WTC11 (cell line): ENCODE measurements around the gene DSN1. TPM values are rescaled to one million over a fixed set of nuclear protein-coding genes. Genes with fewer than 3 reads are reported as not detected.

Experiments used
- ATAC-seq: fragments of 200-7000 bp; cut with Tn5 transposase; 2 replicates; pipeline ENCODE4 v1.10.0; 2021; ENCODE audit warnings: mild to moderate bottlenecking, moderate library complexity
- Bru-seq: library from RNA; stranded (reverse); fragments of 400-500 nt; gene quantifications from one replicate; lab custom pipeline; 2021; lab: Mats Ljungman, UMichigan
- CTCF ChIA-PET: fragments of 300-600 bp; sonication (Branson Sonifier 250); formaldehyde crosslinking; loops from one replicate; lab custom pipeline; 2021; ENCODE audit warnings: antibody characterized with exemption; lab: Charles Lee
- POLR2A ChIA-PET: fragments of 350-600 bp; sonication (Branson Sonifier 250); formaldehyde crosslinking; loops from one replicate; lab custom pipeline; 2021; ENCODE audit warnings: antibody characterized with exemption; lab: Charles Lee
- DNase-seq: peaks from one replicate; pipeline ENCODE4 v3.0.0; 2021; ENCODE audit warnings: low spot score
- H3K27ac Mint-ChIP-seq: 2 replicates; pipeline ENCODE4 v1.8.0; 2021; ENCODE audit warnings: mixed read lengths
- H3K27me3 Mint-ChIP-seq: 2 replicates; pipeline ENCODE4 v1.8.0; 2021; ENCODE audit warnings: low read depth, mild to moderate bottlenecking, moderate library complexity, mixed read lengths
- H3K36me3 Mint-ChIP-seq: 2 replicates; pipeline ENCODE4 v1.8.0; 2021; ENCODE audit warnings: mixed read lengths
- H3K4me1 Mint-ChIP-seq: 2 replicates; pipeline ENCODE4 v1.8.0; 2022; ENCODE audit warnings: mixed read lengths
- H3K4me3 Mint-ChIP-seq: 2 replicates; pipeline ENCODE4 v1.8.0; 2021; ENCODE audit warnings: mild to moderate bottlenecking, moderate library complexity, mixed read lengths
- H3K9me3 Mint-ChIP-seq: 2 replicates; pipeline ENCODE4 v1.8.0; 2021; ENCODE audit warnings: mixed read lengths
- CBFB ChIP-seq: sonication (generic); formaldehyde crosslinking; IDR thresholded peaks from 2 replicates; pipeline ENCODE4 v1.8.1; 2022; ENCODE audit warnings: mild to moderate bottlenecking, low read depth, missing genetic modification reagents
- CREB1 ChIP-seq: sonication (generic); formaldehyde crosslinking; IDR thresholded peaks from 2 replicates; pipeline ENCODE4 v1.8.0; 2023; ENCODE audit warnings: mild to moderate bottlenecking, missing genetic modification reagents
- ELF4 ChIP-seq: sonication (generic); formaldehyde crosslinking; IDR thresholded peaks from 2 replicates; pipeline ENCODE4 v1.8.1; 2022; ENCODE audit warnings: low read depth, mild to moderate bottlenecking, moderate library complexity, missing genetic modification reagents
- EMX1 ChIP-seq: fragments of 250-450 bp; sonication (Bioruptor Pico); IDR thresholded peaks from 2 replicates; pipeline ENCODE4 v1.8.0; 2021; ENCODE audit warnings: mild to moderate bottlenecking
- JUN ChIP-seq: sonication (generic); formaldehyde crosslinking; IDR thresholded peaks from 2 replicates; pipeline ENCODE4 v1.8.0; 2023; ENCODE audit warnings: mild to moderate bottlenecking, missing genetic modification reagents
- MYBL2 ChIP-seq: sonication (generic); formaldehyde crosslinking; IDR thresholded peaks from 2 replicates; pipeline ENCODE4 v1.8.1; 2023; ENCODE audit warnings: mild to moderate bottlenecking, moderate library complexity, missing genetic modification reagents
- NFYB ChIP-seq: sonication (generic); formaldehyde crosslinking; conservative IDR thresholded peaks from 2 replicates; pipeline ENCODE4 v1.8.0; 2022; ENCODE audit warnings: low read depth, missing genetic modification reagents
- NR2C2 ChIP-seq: sonication (generic); formaldehyde crosslinking; IDR thresholded peaks from 2 replicates; pipeline ENCODE4 v1.8.0; 2022; ENCODE audit warnings: mild to moderate bottlenecking, missing genetic modification reagents
- PRRX2 ChIP-seq: fragments of 250-450 bp; sonication (Bioruptor Pico); IDR thresholded peaks from 2 replicates; pipeline ENCODE4 v1.8.0; 2021; ENCODE audit warnings: mild to moderate bottlenecking
- RORB ChIP-seq: fragments of 250-450 bp; sonication (Bioruptor Pico); IDR thresholded peaks from 2 replicates; pipeline ENCODE4 v1.9.0; 2021; ENCODE audit warnings: mild to moderate bottlenecking
- TEAD4 ChIP-seq: sonication (generic); formaldehyde crosslinking; IDR thresholded peaks from 2 replicates; pipeline ENCODE4 v1.8.0; 2022; ENCODE audit warnings: mild to moderate bottlenecking, missing genetic modification reagents
- ZNF121 ChIP-seq: sonication (generic); formaldehyde crosslinking; IDR thresholded peaks from 2 replicates; pipeline ENCODE4 v1.8.0; 2023; ENCODE audit warnings: missing genetic modification reagents
- ZNF138 ChIP-seq: sonication (generic); formaldehyde crosslinking; conservative IDR thresholded peaks from 2 replicates; pipeline ENCODE4 v1.8.1; 2022; ENCODE audit warnings: mild to moderate bottlenecking, moderate library complexity, missing genetic modification reagents
- long read RNA-seq, 3 experiments: library from RNA in 1 of 3; library from capped mRNA in 1 of 3; library from polyadenylated mRNA in 1 of 3; unstranded in 2 of 3; stranded (forward) in 1 of 3; transcript quantifications; one replicate each; pipeline ENCODE4 v2.0.0, GENCODE V29; 2021
- total RNA-seq: library from RNA; stranded (reverse); gene quantifications from 3 replicates; pipeline ENCODE4 v1.2.3, GENCODE V29; 2021
- TF ChIP-seq, protein P1 (sequence below): sonication (generic); formaldehyde crosslinking; IDR thresholded peaks from 2 replicates; pipeline ENCODE4 v1.8.1; 2022; ENCODE audit warnings: mild to moderate bottlenecking, missing genetic modification reagents, moderate library complexity, borderline replicate concordance
- TF ChIP-seq, protein P2 (sequence below): fragments of 200-600 bp; IDR thresholded peaks from 2 replicates; pipeline ENCODE4 v1.8.0; 2022; ENCODE audit warnings: antibody characterized with exemption
- TF ChIP-seq, protein P3 (sequence below): sonication (generic); formaldehyde crosslinking; IDR thresholded peaks from 2 replicates; pipeline ENCODE4 v1.8.0; 2022; ENCODE audit warnings: mild to moderate bottlenecking, missing genetic modification reagents
- TF ChIP-seq, protein P4 (sequence below): sonication (generic); formaldehyde crosslinking; IDR thresholded peaks from 2 replicates; pipeline ENCODE4 v1.8.1; 2022; ENCODE audit warnings: missing genetic modification reagents, borderline replicate concordance
- TF ChIP-seq, protein P5 (sequence below): sonication (generic); formaldehyde crosslinking; IDR thresholded peaks from 2 replicates; pipeline ENCODE4 v1.8.1; 2023; ENCODE audit warnings: mild to moderate bottlenecking, missing genetic modification reagents
- TF ChIP-seq, protein P6 (sequence below): sonication (generic); formaldehyde crosslinking; IDR thresholded peaks from 2 replicates; pipeline ENCODE4 v1.8.0; 2023; ENCODE audit warnings: mild to moderate bottlenecking, missing genetic modification reagents

DSN1 gene, protein sequence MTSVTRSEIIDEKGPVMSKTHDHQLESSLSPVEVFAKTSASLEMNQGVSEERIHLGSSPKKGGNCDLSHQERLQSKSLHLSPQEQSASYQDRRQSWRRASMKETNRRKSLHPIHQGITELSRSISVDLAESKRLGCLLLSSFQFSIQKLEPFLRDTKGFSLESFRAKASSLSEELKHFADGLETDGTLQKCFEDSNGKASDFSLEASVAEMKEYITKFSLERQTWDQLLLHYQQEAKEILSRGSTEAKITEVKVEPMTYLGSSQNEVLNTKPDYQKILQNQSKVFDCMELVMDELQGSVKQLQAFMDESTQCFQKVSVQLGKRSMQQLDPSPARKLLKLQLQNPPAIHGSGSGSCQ
- 26.0 to 27.0 TPM (median 26.9 TPM) in 3 replicates for total RNA-seq
- Bru-seq, nascent RNA, result percentile 80 among the genes with signal in this experiment
- long read RNA-seq, experiment 1, transcript DSN1-203 (11 exons, 2,233 nt), result major isoform, 56 of 138 reads
- long read RNA-seq, experiment 1, transcript DSN1-207 (10 exons, 2,129 nt), result minor isoform, 13 of 138 reads
- long read RNA-seq, experiment 1, transcript DSN1-204 (11 exons, 2,441 nt), result minor isoform, 20 of 138 reads
- long read RNA-seq, experiment 1, partial matches to known transcripts, result 21 of 138 reads
- long read RNA-seq, experiment 1, other reads (novel, unspliced or antisense), result 22 of 138 reads
- long read RNA-seq, experiment 2, transcript DSN1-203 (11 exons, 2,233 nt), result major isoform, 9 of 41 reads
- long read RNA-seq, experiment 2, partial matches to known transcripts, result 7 of 41 reads
- long read RNA-seq, experiment 2, other reads (novel, unspliced or antisense), result 18 of 41 reads
- long read RNA-seq, experiment 3, transcript DSN1-204 (11 exons, 2,441 nt), result minor isoform, 6 of 99 reads
- long read RNA-seq, experiment 3, transcript DSN1-207 (10 exons, 2,129 nt), result minor isoform, 6 of 99 reads
- long read RNA-seq, experiment 3, transcript DSN1-203 (11 exons, 2,233 nt), result major isoform, 63 of 99 reads
- long read RNA-seq, experiment 3, partial matches to known transcripts, result 1 of 99 reads
- long read RNA-seq, experiment 3, other reads (novel, unspliced or antisense), result 17 of 99 reads

DNA sequence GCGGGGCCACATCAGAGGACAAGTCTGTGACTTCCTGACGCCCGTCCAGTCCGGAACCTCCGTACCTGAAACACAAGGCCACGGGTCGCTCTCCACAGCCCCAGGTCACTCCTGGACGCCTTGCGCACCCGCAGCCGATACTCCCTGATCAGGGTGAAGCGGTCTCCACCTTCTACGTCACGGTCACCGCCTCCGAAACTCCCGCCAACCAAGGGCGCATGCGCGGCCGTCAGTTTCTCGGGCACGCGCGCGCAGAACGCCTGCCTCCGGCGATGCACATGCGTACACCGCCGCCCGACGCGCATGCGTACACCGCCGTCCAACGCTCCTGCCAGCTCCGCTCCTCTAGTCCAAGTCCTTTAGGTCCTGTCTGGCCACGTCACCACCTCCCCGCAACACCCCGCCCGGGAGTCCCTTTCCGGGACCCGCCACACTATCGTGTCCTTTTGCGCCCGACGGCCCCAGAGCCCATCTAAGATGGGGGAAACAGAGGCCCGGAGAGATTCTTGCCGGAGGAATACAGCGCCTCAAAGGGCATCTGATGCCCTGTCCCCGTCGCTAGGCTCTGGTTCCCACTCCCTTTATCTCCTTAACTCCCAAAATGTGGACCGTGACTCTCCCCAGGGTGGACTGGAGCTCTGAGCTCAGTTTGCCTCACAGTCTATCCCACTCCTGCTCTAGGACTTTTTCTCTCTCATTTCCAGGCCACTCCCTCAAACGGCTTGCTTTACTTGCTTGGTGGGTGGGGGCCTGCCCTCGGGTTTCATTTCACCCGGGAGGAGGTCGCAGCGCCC is at the start of gene DSN1:
DSN1 (minus strand) TSS at position 167 of the 794 bp plus-strand sequence. CDS start 2,305 bp downstream, outside the sequence.
- CTCF ChIA-PET, result interaction anchor here (0.5 to 2.5 kb wide), 38 partner anchors 8 to 617 kb away, joined by 3 to 27 read pairs (median 4); partner anchors contain the start of genes NDRG3, RAB5IF and SLA2
- TF ChIP-seq, protein P1, sequence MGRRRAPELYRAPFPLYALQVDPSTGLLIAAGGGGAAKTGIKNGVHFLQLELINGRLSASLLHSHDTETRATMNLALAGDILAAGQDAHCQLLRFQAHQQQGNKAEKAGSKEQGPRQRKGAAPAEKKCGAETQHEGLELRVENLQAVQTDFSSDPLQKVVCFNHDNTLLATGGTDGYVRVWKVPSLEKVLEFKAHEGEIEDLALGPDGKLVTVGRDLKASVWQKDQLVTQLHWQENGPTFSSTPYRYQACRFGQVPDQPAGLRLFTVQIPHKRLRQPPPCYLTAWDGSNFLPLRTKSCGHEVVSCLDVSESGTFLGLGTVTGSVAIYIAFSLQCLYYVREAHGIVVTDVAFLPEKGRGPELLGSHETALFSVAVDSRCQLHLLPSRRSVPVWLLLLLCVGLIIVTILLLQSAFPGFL (CRISPR knock-in tag), result 0 out of 2 replicates have a peak, but pooled peaks have one; percentile 52
- TF ChIP-seq JUN (CRISPR knock-in tag) (no peak), PRRX2 (no peak), CREB1 (CRISPR knock-in tag) (no peak), NR2C2 (CRISPR knock-in tag) (no peak), CBFB (no peak), RORB (CRISPR knock-in tag) (no peak), ZNF138 (CRISPR knock-in tag) (no peak), MYBL2 (CRISPR knock-in tag) (peak; percentile 83; the same call in 1 of the 2 replicates), ELF4 (CRISPR knock-in tag) (no peak), ZNF121 (no peak), NFYB (CRISPR knock-in tag) (no peak), TEAD4 (CRISPR knock-in tag) (no peak; the same call in 1 of the 2 replicates), EMX1 (CRISPR knock-in tag) (no peak)
- TF ChIP-seq, protein P2, sequence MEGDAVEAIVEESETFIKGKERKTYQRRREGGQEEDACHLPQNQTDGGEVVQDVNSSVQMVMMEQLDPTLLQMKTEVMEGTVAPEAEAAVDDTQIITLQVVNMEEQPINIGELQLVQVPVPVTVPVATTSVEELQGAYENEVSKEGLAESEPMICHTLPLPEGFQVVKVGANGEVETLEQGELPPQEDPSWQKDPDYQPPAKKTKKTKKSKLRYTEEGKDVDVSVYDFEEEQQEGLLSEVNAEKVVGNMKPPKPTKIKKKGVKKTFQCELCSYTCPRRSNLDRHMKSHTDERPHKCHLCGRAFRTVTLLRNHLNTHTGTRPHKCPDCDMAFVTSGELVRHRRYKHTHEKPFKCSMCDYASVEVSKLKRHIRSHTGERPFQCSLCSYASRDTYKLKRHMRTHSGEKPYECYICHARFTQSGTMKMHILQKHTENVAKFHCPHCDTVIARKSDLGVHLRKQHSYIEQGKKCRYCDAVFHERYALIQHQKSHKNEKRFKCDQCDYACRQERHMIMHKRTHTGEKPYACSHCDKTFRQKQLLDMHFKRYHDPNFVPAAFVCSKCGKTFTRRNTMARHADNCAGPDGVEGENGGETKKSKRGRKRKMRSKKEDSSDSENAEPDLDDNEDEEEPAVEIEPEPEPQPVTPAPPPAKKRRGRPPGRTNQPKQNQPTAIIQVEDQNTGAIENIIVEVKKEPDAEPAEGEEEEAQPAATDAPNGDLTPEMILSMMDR, result no peak
- TF ChIP-seq, protein P3, sequence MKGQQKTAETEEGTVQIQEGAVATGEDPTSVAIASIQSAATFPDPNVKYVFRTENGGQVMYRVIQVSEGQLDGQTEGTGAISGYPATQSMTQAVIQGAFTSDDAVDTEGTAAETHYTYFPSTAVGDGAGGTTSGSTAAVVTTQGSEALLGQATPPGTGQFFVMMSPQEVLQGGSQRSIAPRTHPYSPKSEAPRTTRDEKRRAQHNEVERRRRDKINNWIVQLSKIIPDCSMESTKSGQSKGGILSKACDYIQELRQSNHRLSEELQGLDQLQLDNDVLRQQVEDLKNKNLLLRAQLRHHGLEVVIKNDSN (CRISPR knock-in tag), result no peak
- TF ChIP-seq, protein P4, sequence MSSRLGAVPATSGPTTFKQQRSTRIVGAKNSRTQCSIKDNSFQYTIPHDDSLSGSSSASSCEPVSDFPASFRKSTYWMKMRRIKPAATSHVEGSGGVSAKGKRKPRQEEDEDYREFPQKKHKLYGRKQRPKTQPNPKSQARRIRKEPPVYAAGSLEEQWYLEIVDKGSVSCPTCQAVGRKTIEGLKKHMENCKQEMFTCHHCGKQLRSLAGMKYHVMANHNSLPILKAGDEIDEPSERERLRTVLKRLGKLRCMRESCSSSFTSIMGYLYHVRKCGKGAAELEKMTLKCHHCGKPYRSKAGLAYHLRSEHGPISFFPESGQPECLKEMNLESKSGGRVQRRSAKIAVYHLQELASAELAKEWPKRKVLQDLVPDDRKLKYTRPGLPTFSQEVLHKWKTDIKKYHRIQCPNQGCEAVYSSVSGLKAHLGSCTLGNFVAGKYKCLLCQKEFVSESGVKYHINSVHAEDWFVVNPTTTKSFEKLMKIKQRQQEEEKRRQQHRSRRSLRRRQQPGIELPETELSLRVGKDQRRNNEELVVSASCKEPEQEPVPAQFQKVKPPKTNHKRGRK (CRISPR knock-in tag), result no peak
- TF ChIP-seq, protein P5, sequence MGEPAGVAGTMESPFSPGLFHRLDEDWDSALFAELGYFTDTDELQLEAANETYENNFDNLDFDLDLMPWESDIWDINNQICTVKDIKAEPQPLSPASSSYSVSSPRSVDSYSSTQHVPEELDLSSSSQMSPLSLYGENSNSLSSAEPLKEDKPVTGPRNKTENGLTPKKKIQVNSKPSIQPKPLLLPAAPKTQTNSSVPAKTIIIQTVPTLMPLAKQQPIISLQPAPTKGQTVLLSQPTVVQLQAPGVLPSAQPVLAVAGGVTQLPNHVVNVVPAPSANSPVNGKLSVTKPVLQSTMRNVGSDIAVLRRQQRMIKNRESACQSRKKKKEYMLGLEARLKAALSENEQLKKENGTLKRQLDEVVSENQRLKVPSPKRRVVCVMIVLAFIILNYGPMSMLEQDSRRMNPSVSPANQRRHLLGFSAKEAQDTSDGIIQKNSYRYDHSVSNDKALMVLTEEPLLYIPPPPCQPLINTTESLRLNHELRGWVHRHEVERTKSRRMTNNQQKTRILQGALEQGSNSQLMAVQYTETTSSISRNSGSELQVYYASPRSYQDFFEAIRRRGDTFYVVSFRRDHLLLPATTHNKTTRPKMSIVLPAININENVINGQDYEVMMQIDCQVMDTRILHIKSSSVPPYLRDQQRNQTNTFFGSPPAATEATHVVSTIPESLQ (CRISPR knock-in tag), result no peak
- TF ChIP-seq, protein P6, sequence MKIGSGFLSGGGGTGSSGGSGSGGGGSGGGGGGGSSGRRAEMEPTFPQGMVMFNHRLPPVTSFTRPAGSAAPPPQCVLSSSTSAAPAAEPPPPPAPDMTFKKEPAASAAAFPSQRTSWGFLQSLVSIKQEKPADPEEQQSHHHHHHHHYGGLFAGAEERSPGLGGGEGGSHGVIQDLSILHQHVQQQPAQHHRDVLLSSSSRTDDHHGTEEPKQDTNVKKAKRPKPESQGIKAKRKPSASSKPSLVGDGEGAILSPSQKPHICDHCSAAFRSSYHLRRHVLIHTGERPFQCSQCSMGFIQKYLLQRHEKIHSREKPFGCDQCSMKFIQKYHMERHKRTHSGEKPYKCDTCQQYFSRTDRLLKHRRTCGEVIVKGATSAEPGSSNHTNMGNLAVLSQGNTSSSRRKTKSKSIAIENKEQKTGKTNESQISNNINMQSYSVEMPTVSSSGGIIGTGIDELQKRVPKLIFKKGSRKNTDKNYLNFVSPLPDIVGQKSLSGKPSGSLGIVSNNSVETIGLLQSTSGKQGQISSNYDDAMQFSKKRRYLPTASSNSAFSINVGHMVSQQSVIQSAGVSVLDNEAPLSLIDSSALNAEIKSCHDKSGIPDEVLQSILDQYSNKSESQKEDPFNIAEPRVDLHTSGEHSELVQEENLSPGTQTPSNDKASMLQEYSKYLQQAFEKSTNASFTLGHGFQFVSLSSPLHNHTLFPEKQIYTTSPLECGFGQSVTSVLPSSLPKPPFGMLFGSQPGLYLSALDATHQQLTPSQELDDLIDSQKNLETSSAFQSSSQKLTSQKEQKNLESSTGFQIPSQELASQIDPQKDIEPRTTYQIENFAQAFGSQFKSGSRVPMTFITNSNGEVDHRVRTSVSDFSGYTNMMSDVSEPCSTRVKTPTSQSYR (CRISPR knock-in tag), result no peak

More for the DNA sequence above, at the start of gene DSN1:
- DNase-seq (peak; percentile 99), ATAC-seq (peak; percentile 80)
- Mint-ChIP-seq H3K36me3 (peaks cover 7% of the 10 kb centered on the region), H3K27me3 (peaks cover 2% of the 10 kb centered on the region; the same call in 1 of the 2 replicates), H3K4me3 (peak within 1 kb of the TSS; percentile 90), H3K4me1 (peaks cover 7% of the 10 kb centered on the region), H3K9me3 (no peaks in the 10 kb centered on the region), H3K27ac (peak within 1 kb of the TSS; percentile 100)
- POLR2A ChIA-PET, result interaction anchor here (0.5 to 1.5 kb wide), 7 partner anchors 19 to 188 kb away, joined by 3 to 4 read pairs (median 3); a partner anchor contains a TSS
